SK-N-MC (cell line): ENCODE results near the gene RAB37.

Experiments used
- DNase-seq: peaks from one replicate; pipeline ENCODE4 v3.0.0-alpha.2; 2011; ENCODE audit warnings: low read depth, low spot score
- H3K27ac ChIP-seq: fragments of 200-600 bp; sonication (generic); 2 replicates; pipeline ENCODE4 v1.5.1; 2016; ENCODE audit warnings: mixed run types
- H3K36me3 ChIP-seq: fragments of 200-600 bp; sonication (generic); 2 replicates; pipeline ENCODE4 v1.6.1; 2017; ENCODE audit warnings: antibody characterized with exemption, low read length, mixed read lengths; ENCODE audit not compliant: insufficient read depth
- H3K4me3 ChIP-seq: fragments of 200-600 bp; sonication (generic); 2 replicates; pipeline ENCODE4 v1.5.1; 2016
- H3K9ac ChIP-seq: fragments of 200-600 bp; sonication (generic); 2 replicates; pipeline ENCODE4 v1.8.0; 2017; ENCODE audit warnings: mixed run types, mixed read lengths; ENCODE audit not compliant: insufficient read length
- H3K9me3 ChIP-seq: fragments of 200-600 bp; sonication (generic); 2 replicates; pipeline ENCODE4 v1.6.1; 2017; ENCODE audit warnings: low read depth, mild to moderate bottlenecking, antibody characterized with exemption, low read length, moderate library complexity, mixed read lengths
- EZH2 ChIP-seq: fragments of 200-600 bp; sonication (generic); IDR thresholded peaks from one replicate; pipeline ENCODE4 v1.6.1; 2017; ENCODE audit warnings: antibody characterized with exemption
- FOXP2 ChIP-seq: optimal IDR thresholded peaks from 2 replicates; pipeline ENCODE3; 2011; ENCODE audit warnings: mild to moderate bottlenecking, moderate library complexity; ENCODE audit not compliant: insufficient read depth; ENCODE audit errors: extremely low read length, control extremely low read depth
- POLR2AphosphoS5 ChIP-seq: IDR thresholded peaks from 2 replicates; pipeline ENCODE4 v1.6.1; 2012; ENCODE audit warnings: mild to moderate bottlenecking, low read depth, low read length, borderline replicate concordance

RAB37 gene

DNA sequence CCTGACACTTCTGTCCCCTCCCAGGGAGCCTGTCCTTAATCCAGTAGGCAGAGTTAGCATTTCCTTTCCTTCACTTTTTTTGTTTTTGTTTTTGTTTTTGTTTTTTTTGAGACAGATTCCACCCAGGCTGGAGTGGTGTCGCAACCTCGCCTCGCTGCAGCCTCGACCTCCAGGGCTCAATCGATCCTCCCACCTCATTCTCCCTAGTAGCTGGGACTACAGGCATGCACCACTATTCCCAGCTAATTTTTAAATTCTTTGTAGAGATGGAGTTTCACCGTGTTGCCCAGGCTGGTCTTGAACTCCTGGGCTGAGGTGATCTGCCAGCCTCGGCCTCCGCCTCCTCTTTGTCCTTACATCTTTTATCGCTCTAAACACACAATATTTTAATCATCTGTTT is 15.4 kb downstream of the RAB37 start:
- Histone ChIP-seq H3K9ac (no peak overlapping the region), H3K4me3 (no peak overlapping the region), H3K36me3 (no peaks in the 10 kb centered on the region), H3K9me3 (no peaks in the 10 kb centered on the region), H3K27ac (no peak overlapping the region)
- no peak for DNase-seq
- TF ChIP-seq EZH2: no peak
- no peak for TF ChIP-seq POLR2AphosphoS5
- no peak for TF ChIP-seq FOXP2

DNA sequence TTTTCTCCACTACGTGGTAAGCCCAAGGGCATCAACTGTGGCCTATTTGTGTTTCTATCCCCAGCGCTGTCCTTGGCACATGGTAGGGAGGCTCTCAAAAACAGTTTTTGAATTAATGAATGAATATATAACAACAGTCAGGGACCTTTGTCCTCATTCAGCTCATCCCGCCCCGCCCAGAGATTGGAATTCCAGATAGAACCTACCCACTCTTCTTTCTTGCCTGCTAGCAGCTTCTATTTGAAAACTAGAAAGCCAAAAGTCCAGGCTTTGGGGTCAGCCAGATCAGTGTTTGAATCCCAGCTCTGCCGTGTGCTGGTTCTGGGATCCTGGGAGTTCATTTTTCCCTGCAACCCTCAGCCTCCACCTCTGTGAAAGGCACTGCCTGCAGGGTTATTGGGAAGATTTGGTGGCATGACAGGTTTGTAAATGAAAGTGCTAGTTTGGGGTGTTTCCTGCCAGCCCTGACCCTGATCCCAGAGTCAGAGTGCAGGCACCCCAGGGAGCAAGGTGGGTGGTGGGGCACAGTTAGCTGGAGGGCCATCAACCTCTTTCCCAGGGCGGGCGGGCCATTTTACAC is 15.9 kb downstream of the RAB37 start:
- no peak for DNase-seq
- Histone ChIP-seq H3K4me3 (no peak overlapping the region), H3K9me3 (no peaks in the 10 kb centered on the region), H3K27ac (no peak overlapping the region), H3K9ac (no peak overlapping the region), H3K36me3 (no peaks in the 10 kb centered on the region)
- TF ChIP-seq FOXP2 (no peak), POLR2AphosphoS5 (no peak), EZH2 (no peak)

GRCh38 chr17:74754832-74755231 is 17.8 kb downstream of the RAB37 start:
- TF ChIP-seq EZH2: no peak
- no peak for TF ChIP-seq FOXP2
- TF ChIP-seq POLR2AphosphoS5: no peak
- Histone ChIP-seq H3K36me3 (no peaks in the 10 kb centered on the region), H3K4me3 (no peak overlapping the region), H3K9me3 (no peaks in the 10 kb centered on the region), H3K27ac (no peak overlapping the region), H3K9ac (no peak overlapping the region)
- DNase-seq: no peak

GRCh38 chr17:74755533-74755932 is 18.5 kb downstream of the RAB37 start:
- no peak for TF ChIP-seq FOXP2
- TF ChIP-seq POLR2AphosphoS5: no peak
- TF ChIP-seq EZH2: no peak
- Histone ChIP-seq H3K36me3 (no peaks in the 10 kb centered on the region), H3K27ac (no peak overlapping the region), H3K9me3 (no peaks in the 10 kb centered on the region), H3K9ac (no peak overlapping the region), H3K4me3 (no peak overlapping the region)
- DNase-seq: no peak

DNA sequence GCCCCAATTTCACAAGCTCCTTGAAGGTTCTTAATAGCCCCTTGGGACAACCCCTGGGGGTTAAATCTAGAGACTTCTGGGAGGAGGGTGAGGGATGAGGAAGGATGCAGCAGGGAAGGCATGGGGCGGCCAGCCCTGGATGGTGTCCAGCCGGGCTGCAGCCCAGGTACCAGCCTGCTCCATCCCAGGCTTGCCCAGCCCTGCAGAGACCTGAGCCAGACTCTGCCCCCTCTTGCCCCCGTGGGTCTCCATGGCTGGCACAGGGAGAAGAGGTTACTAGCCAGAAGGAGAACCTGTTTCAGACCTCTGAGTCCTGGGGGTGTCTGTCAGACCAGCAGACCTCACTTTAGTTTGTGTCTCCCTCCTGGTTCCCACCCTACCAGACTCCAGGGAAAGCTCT is 19.8 kb downstream of the RAB37 start:
- Histone ChIP-seq H3K9me3 (no peaks in the 10 kb centered on the region), H3K9ac (no peak overlapping the region), H3K4me3 (no peak overlapping the region), H3K27ac (no peak overlapping the region), H3K36me3 (no peaks in the 10 kb centered on the region)
- no peak for DNase-seq
- TF ChIP-seq EZH2: no peak
- TF ChIP-seq POLR2AphosphoS5: no peak
- TF ChIP-seq FOXP2: no peak

- H3K27ac ChIP-seq: no peak overlapping the region
- no peak for DNase-seq
- no peak for TF ChIP-seq FOXP2
- no peak for TF ChIP-seq EZH2
- TF ChIP-seq POLR2AphosphoS5: no peak
- no peaks in the 10 kb centered on the region for H3K36me3 ChIP-seq
- no peak overlapping the region for H3K4me3 ChIP-seq
- H3K9me3 ChIP-seq: no peaks in the 10 kb centered on the region
- no peak overlapping the region for H3K9ac ChIP-seq
Observed at GRCh38 chr17:74757502-74757901, 20.4 kb downstream of the RAB37 start.

GRCh38 chr17:74757931-74758847 is 21.1 kb downstream of the RAB37 start:
- DNase-seq: no peak
- Histone ChIP-seq H3K36me3 (no peaks in the 10 kb centered on the region), H3K27ac (no peak overlapping the region), H3K9me3 (no peaks in the 10 kb centered on the region), H3K9ac (no peak overlapping the region), H3K4me3 (no peak overlapping the region)
- TF ChIP-seq POLR2AphosphoS5: no peak
- no peak for TF ChIP-seq FOXP2
- no peak for TF ChIP-seq EZH2

GRCh38 chr17:74758848-74759168 is 21.8 kb downstream of the RAB37 start:
- Histone ChIP-seq H3K4me3 (no peak overlapping the region; the same call in 1 of the 2 replicates), H3K36me3 (no peaks in the 10 kb centered on the region), H3K27ac (no peak overlapping the region), H3K9ac (no peak overlapping the region), H3K9me3 (no peaks in the 10 kb centered on the region)
- no peak for DNase-seq
- no peak for TF ChIP-seq POLR2AphosphoS5
- TF ChIP-seq FOXP2: no peak
- no peak for TF ChIP-seq EZH2

DNA sequence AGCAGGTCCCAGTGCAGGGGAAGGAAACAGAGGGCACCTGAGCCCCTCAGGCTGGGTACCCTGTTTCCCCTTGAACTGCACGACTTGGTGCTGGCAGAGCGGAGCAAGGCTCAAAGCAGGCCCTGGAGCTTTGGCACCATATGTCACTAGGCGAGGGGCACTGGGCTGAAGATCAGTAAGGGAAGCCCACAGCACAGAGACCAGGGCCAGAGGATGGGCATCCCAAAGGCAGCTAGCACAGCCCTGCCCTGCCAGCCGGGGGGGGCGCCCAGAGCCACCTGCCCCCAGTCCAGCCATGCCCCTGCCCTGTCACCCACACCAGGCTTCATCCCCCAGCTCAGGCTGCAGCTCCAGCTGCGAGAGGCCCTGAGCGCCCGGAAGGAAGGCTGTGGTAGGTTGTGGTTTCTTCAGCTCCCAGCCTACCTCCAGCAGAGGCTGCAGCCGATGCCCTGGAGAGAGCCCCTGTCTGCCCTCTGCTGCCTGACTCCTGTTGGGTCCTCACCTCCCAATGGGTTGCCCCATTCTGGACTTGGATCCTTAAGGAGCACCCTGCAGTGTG is 22.3 kb downstream of the RAB37 start:
- no peak overlapping the region for H3K9ac ChIP-seq
- no peak overlapping the region for H3K4me3 ChIP-seq
- TF ChIP-seq FOXP2: no peak
- no peak for TF ChIP-seq POLR2AphosphoS5
- no peak for TF ChIP-seq EZH2
- no peaks in the 10 kb centered on the region for H3K36me3 ChIP-seq
- no peak overlapping the region for H3K27ac ChIP-seq
- no peak for DNase-seq
- no peaks in the 10 kb centered on the region for H3K9me3 ChIP-seq
